Activated gamma-delta T cell treated with anti-CD3 and anti-CD28 coated beads, Interleukin-2, amount 50 U/mL, for 16 hours (primary cell): ENCODE data around the gene MYO3B.

Source experiments
- DNase-seq: peaks from one replicate; pipeline ENCODE4 v3.0.0-alpha.2; 2020; ENCODE audit warnings: low read depth

MYO3B gene

GRCh38 chr2:170236680-170237047 lies 58.7 kb downstream of the MYO3B start:
- DNase-seq, result no peak

GRCh38 chr2:170237572-170238120 lies 59.7 kb downstream of the MYO3B start:
- no peak for DNase-seq

GRCh38 chr2:170238776-170239175 lies 60.8 kb downstream of the MYO3B start:
- DNase-seq, result no peak

- no peak for DNase-seq
These were observed 62.7 kb downstream of the MYO3B start for GRCh38 chr2:170240629-170241028.

- DNase-seq, result no peak
These were observed 63.8 kb downstream of the MYO3B start for GRCh38 chr2:170241756-170242155.

- DNase-seq, result no peak
These were observed 65.3 kb downstream of the MYO3B start for GRCh38 chr2:170243118-170243837.

- no peak for DNase-seq
These were observed 66.0 kb downstream of the MYO3B start for GRCh38 chr2:170243898-170244297.

- DNase-seq, result no peak
These were observed 66.6 kb downstream of the MYO3B start for GRCh38 chr2:170244555-170244954.

- no peak for DNase-seq
These were observed 67.4 kb downstream of the MYO3B start for GRCh38 chr2:170245312-170245711.

- no peak for DNase-seq
These were observed 69.4 kb downstream of the MYO3B start for GRCh38 chr2:170247333-170247732.

- no peak for DNase-seq
These were observed 70.0 kb downstream of the MYO3B start for GRCh38 chr2:170247882-170248393.

- no peak for DNase-seq
These were observed 70.8 kb downstream of the MYO3B start for GRCh38 chr2:170248574-170249393.

- no peak for DNase-seq
These were observed 71.8 kb downstream of the MYO3B start for GRCh38 chr2:170249761-170250160.

- no peak for DNase-seq
These were observed 72.6 kb downstream of the MYO3B start for GRCh38 chr2:170250584-170250983.

GRCh38 chr2:170252414-170252813 lies 74.5 kb downstream of the MYO3B start:
- no peak for DNase-seq

- DNase-seq, result no peak
These were observed 75.8 kb downstream of the MYO3B start for GRCh38 chr2:170253721-170254230.

GRCh38 chr2:170254293-170254732 lies 76.4 kb downstream of the MYO3B start:
- DNase-seq, result no peak

GRCh38 chr2:170255137-170255536 lies 77.2 kb downstream of the MYO3B start:
- no peak for DNase-seq

GRCh38 chr2:170255971-170256370 lies 78.0 kb downstream of the MYO3B start:
- DNase-seq, result no peak

- DNase-seq, result no peak
These were observed 80.4 kb downstream of the MYO3B start for GRCh38 chr2:170258382-170258781.

- no peak for DNase-seq
These were observed 82.2 kb downstream of the MYO3B start for GRCh38 chr2:170260188-170260587.

- DNase-seq, result no peak
These were observed 83.6 kb downstream of the MYO3B start for GRCh38 chr2:170261566-170261965.

GRCh38 chr2:170262343-170262742 lies 84.4 kb downstream of the MYO3B start:
- DNase-seq, result no peak
